Measurements from ENCODE around the gene PAM. TPM values are rescaled to one million over a fixed set of nuclear protein-coding genes. Genes with fewer than 3 reads are reported as not detected.
A peak's percentile ranks its signal among the peaks of the same experiment; 100 is the strongest.

PAM gene
- total and polyA plus RNA-seq, 12 donors = 488 to 1,485 (median 1,074) TPM

GRCh38 chr5:102969641-102970040, 214.5 kb downstream of the PAM start:
- intact Hi-C loops (cut with DNase I) = loop anchor here in 7 of 10 donors (5.0 to 10.0 kb wide), 7 partner anchors 102 to 287 kb away; no protein-coding TSS in a partner anchor
- TF ChIP-seq, protein P1, sequence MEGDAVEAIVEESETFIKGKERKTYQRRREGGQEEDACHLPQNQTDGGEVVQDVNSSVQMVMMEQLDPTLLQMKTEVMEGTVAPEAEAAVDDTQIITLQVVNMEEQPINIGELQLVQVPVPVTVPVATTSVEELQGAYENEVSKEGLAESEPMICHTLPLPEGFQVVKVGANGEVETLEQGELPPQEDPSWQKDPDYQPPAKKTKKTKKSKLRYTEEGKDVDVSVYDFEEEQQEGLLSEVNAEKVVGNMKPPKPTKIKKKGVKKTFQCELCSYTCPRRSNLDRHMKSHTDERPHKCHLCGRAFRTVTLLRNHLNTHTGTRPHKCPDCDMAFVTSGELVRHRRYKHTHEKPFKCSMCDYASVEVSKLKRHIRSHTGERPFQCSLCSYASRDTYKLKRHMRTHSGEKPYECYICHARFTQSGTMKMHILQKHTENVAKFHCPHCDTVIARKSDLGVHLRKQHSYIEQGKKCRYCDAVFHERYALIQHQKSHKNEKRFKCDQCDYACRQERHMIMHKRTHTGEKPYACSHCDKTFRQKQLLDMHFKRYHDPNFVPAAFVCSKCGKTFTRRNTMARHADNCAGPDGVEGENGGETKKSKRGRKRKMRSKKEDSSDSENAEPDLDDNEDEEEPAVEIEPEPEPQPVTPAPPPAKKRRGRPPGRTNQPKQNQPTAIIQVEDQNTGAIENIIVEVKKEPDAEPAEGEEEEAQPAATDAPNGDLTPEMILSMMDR (IDR thresholded peaks at IDR 0.05) = no peak

GRCh38 chr5:102971676-102972293, 216.7 kb downstream of the PAM start:
- H3K27ac ChIP-seq = no peak overlapping the region
- H3K9me3 ChIP-seq = no peaks in the 10 kb centered on the region
- H3K36me3 ChIP-seq = peaks cover 0 to 63% (median 4%) of the 10 kb centered on the region in 9 donors
- TF ChIP-seq, protein P1 (IDR thresholded peaks at IDR 0.05) = peak in 7 of 9 donors; percentile 36 to 72 (median 50)
- H3K27me3 ChIP-seq = no peaks in the 10 kb centered on the region
- peak in 6 of 8 donors; percentile 42 to 74 (median 51) for ATAC-seq
- 87 to 94% methylated on average over 1 of the region's 1 CpG for WGBS, 2 donors
- no peak overlapping the region for H3K4me3 ChIP-seq
- H3K4me1 ChIP-seq = peaks cover 0 to 16% (median 10%) of the 10 kb centered on the region in 9 donors
- intact Hi-C loops (cut with DNase I) = loop anchor here in 5 of 10 donors (5.0 to 10.0 kb wide), 5 partner anchors 187 to 289 kb away; no protein-coding TSS in a partner anchor
- no peak for DNase-seq

More at GRCh38 chr5:102969641-102970040, 214.5 kb downstream of the PAM start:
- Histone ChIP-seq H3K36me3 (peaks cover 0 to 57% (median 4%) of the 10 kb centered on the region in 9 donors), H3K27me3 (no peaks in the 10 kb centered on the region), H3K27ac (no peak overlapping the region), H3K4me1 (peaks cover 0 to 3% (median 0%) of the 10 kb centered on the region in 9 donors), H3K4me3 (no peak overlapping the region), H3K9me3 (no peaks in the 10 kb centered on the region)
- DNase-seq = no peak
- 88% methylated on average over 3 of the region's 3 CpGs for WGBS, 2 donors
- ATAC-seq = no peak

DNA sequence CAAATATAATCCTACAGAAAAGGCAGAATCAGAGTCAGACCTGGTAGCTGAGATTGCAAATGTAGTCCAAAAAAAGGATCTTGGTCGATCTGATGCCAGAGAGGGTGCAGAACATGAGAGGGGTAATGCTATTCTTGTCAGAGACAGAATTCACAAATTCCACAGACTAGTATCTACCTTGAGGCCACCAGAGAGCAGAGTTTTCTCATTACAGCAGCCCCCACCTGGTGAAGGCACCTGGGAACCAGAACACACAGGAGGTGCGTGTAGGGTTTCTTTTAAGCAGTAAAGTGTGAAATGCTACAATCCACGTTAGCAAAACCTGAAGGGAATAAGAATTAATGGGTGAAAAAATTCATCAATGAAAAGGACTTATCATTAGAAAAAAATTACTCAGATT, 219.1 kb downstream of the PAM start:
- TF ChIP-seq, protein P1 (IDR thresholded peaks at IDR 0.05) = no peak
- H3K36me3 ChIP-seq = peaks cover 0 to 45% (median 4%) of the 10 kb centered on the region in 9 donors
- ATAC-seq (no peak), DNase-seq (no peak)
- H3K4me3 ChIP-seq = no peak overlapping the region
- WGBS, 2 donors = 82 to 88% methylated on average over 3 of the region's 3 CpGs
- intact Hi-C loops (cut with DNase I) = loop anchor here in 5 of 10 donors (5.0 to 10.0 kb wide), 5 partner anchors 189 to 292 kb away; no protein-coding TSS in a partner anchor
- no peaks in the 10 kb centered on the region for H3K9me3 ChIP-seq
- H3K27me3 ChIP-seq = no peaks in the 10 kb centered on the region
- H3K4me1 ChIP-seq = peaks cover 0 to 16% (median 10%) of the 10 kb centered on the region in 9 donors
- H3K27ac ChIP-seq = no peak overlapping the region

DNA sequence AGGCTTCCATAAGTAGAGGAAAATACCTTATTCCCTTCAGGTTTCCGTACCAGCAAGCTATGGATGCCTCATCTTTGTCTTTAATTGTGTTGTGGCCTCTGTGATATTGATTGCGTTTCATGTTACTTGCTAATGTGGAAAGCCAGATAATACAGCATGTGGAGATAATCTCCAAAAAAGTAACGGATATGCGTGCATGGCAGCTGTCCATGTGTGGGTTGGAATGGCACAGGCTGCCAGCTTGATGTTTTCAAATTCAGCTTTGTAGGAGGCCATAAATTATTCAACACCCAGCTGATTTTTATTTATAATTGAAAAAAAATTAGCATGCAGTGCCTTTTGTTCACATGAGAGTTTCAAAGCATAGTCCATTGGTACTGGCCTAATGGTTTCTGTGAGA, 219.9 kb downstream of the PAM start:
- no peak for DNase-seq
- 44 to 57% methylated on average over 4 of the region's 4 CpGs for WGBS, 2 donors
- peak overlapping the region in 2 of 10 donors; percentile 1 to 13 for H3K27ac ChIP-seq
- H3K4me1 ChIP-seq = peaks cover 0 to 16% (median 10%) of the 10 kb centered on the region in 9 donors
- ATAC-seq = peak in 2 of 8 donors; percentile 16 to 42
- TF ChIP-seq, protein P1 (IDR thresholded peaks at IDR 0.05) = no peak
- no peaks in the 10 kb centered on the region for H3K27me3 ChIP-seq
- intact Hi-C loops (cut with DNase I) = loop anchor here in 4 of 10 donors (10.0 kb wide), 3 partner anchors 190 to 290 kb away; no protein-coding TSS in a partner anchor
- no peaks in the 10 kb centered on the region for H3K9me3 ChIP-seq
- H3K4me3 ChIP-seq = no peak overlapping the region
- peaks cover 0 to 42% (median 4%) of the 10 kb centered on the region in 9 donors for H3K36me3 ChIP-seq

All from heart right ventricle (tissue), 16 donors.